ENCODE results near the gene STARD3NL.
"Not testable (repeated sequence)": the region's sequence is repeated elsewhere in the genome, so short reads cannot be mapped to it uniquely, and the experiment has no call there.

STARD3NL gene

GRCh38 chr7:38241071-38241470 is 63.0 kb downstream of the STARD3NL start:
- TF ChIP-seq CTCF (IDR thresholded peaks at IDR 0.05; ENCODE audit: low read depth, low read length) = no peak
- in situ Hi-C loops (cut with HindIII; ENCODE audit: low sequenced_read_pairs) = no loop called here
- no peak overlapping the region for H3K4me3 ChIP-seq (ENCODE audit: low read depth, low read length)
- no peak for DNase-seq (ENCODE audit: low read depth, low spot score)

- no peak overlapping the region for H3K4me3 ChIP-seq (ENCODE audit: low read depth, low read length)
- no peak for DNase-seq (ENCODE audit: low read depth, low spot score)
- in situ Hi-C loops (cut with HindIII; ENCODE audit: low sequenced_read_pairs) = no loop called here
- no peak for TF ChIP-seq CTCF (IDR thresholded peaks at IDR 0.05; ENCODE audit: low read depth, low read length)
Observed at GRCh38 chr7:38242814-38243213, 64.8 kb downstream of the STARD3NL start.

- in situ Hi-C loops (cut with HindIII; ENCODE audit: low sequenced_read_pairs); DNase-seq (ENCODE audit: low read depth, low spot score); H3K4me3 ChIP-seq (ENCODE audit: low read depth, low read length): not testable (repeated sequence)
Observed at GRCh38 chr7:38243345-38243744, 65.3 kb downstream of the STARD3NL start.

GRCh38 chr7:38244516-38244915 is 66.5 kb downstream of the STARD3NL start:
- in situ Hi-C loops (cut with HindIII; ENCODE audit: low sequenced_read_pairs) = no loop called here
- no peak overlapping the region for H3K4me3 ChIP-seq (ENCODE audit: low read depth, low read length)
- DNase-seq (ENCODE audit: low read depth, low spot score) = no peak
- TF ChIP-seq CTCF (IDR thresholded peaks at IDR 0.05; ENCODE audit: low read depth, low read length) = no peak

GRCh38 chr7:38245409-38245977 is 67.4 kb downstream of the STARD3NL start:
- no peak overlapping the region for H3K4me3 ChIP-seq (ENCODE audit: low read depth, low read length)
- no peak for TF ChIP-seq CTCF (IDR thresholded peaks at IDR 0.05; ENCODE audit: low read depth, low read length)
- no peak for DNase-seq (ENCODE audit: low read depth, low spot score)
- in situ Hi-C loops (cut with HindIII; ENCODE audit: low sequenced_read_pairs) = no loop called here

GRCh38 chr7:38248069-38248567 is 70.1 kb downstream of the STARD3NL start:
- no peak for DNase-seq (ENCODE audit: low read depth, low spot score)
- in situ Hi-C loops (cut with HindIII; ENCODE audit: low sequenced_read_pairs) = no loop called here
- no peak overlapping the region for H3K4me3 ChIP-seq (ENCODE audit: low read depth, low read length)
- TF ChIP-seq CTCF (IDR thresholded peaks at IDR 0.05; ENCODE audit: low read depth, low read length) = no peak

GRCh38 chr7:38249849-38250248 is 71.8 kb downstream of the STARD3NL start:
- in situ Hi-C loops (cut with HindIII; ENCODE audit: low sequenced_read_pairs); H3K4me3 ChIP-seq (ENCODE audit: low read depth, low read length): not testable (repeated sequence)

GRCh38 chr7:38257350-38257677 is 79.3 kb downstream of the STARD3NL start:
- no peak for DNase-seq (ENCODE audit: low read depth, low spot score)
- in situ Hi-C loops (cut with HindIII; ENCODE audit: low sequenced_read_pairs) = no loop called here
- no peak overlapping the region for H3K4me3 ChIP-seq (ENCODE audit: low read depth, low read length)
- no peak for TF ChIP-seq CTCF (IDR thresholded peaks at IDR 0.05; ENCODE audit: low read depth, low read length)

More at GRCh38 chr7:38249849-38250248, 71.8 kb downstream of the STARD3NL start:
- not testable (repeated sequence) for DNase-seq (ENCODE audit: low read depth, low spot score)

GRCh38 chr7:38259157-38259556 is 81.1 kb downstream of the STARD3NL start:
- DNase-seq (ENCODE audit: low read depth, low spot score); in situ Hi-C loops (cut with HindIII; ENCODE audit: low sequenced_read_pairs); H3K4me3 ChIP-seq (ENCODE audit: low read depth, low read length): not testable (repeated sequence)

- DNase-seq (ENCODE audit: low read depth, low spot score); H3K4me3 ChIP-seq (ENCODE audit: low read depth, low read length); in situ Hi-C loops (cut with HindIII; ENCODE audit: low sequenced_read_pairs): not testable (repeated sequence)
Observed at GRCh38 chr7:38261601-38262000, 83.6 kb downstream of the STARD3NL start.

- in situ Hi-C loops (cut with HindIII; ENCODE audit: low sequenced_read_pairs); H3K4me3 ChIP-seq (ENCODE audit: low read depth, low read length); DNase-seq (ENCODE audit: low read depth, low spot score): not testable (repeated sequence)
Observed at GRCh38 chr7:38262026-38262425, 84.0 kb downstream of the STARD3NL start.
